Measurements from ENCODE around the gene PVRIG. TPM values are rescaled to one million over a fixed set of nuclear protein-coding genes. Genes with fewer than 3 reads are reported as not detected.

Gene PVRIG
- total RNA-seq, 1 experiment from 2014 or later, result 0.55 TPM

DNA sequence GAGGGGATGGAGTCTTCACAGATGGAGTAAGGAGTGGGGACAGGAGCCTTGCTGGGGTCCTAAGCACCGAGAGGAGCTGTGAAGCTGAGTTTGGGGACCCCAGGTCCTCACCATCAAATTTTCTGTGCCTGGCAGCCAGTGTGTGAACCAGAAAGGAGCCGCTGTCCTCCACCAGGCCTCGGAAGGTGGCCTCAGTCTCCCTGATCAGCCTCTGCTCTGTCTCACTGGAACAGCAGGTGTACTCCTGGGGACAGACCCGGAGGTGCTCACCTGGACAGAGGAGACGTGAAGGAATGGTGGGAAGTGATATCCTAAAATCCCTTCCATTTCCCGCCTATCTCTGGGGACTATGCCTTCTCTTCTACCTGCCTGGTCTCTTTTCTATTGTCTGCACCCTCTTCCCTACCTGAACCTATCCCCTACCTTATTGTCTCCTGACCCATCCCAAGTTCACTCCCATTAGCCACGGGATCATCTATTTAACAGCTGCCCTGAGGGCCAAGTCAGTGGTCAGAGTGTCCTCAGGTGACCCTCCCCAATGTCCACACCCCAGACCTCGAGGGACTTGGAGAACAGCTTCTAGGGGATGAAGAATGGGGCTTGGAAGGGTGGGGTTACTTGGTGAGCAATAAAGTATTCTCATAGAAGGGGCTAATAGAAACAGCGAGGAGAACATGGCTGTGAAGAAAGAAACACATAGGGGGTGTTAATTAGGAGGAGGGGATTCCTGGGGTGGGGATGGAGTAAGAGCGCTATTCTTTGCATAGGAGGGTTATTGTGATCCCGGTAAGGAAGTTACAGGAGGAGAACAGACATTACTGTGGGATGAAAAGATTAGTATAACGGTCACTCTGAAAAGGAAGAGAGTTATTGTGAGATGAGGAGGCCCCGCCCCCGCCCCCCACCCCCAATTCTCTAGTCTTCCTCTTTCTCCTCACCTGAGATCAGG lies 43.4 kb upstream of the PVRIG start:
- ATAC-seq (no peak), DNase-seq (ENCODE audit: low spot score) (no peak)
- peaks cover 23% of the 10 kb centered on the region for H3K4me1 Mint-ChIP-seq
- TF ChIP-seq, protein P1, sequence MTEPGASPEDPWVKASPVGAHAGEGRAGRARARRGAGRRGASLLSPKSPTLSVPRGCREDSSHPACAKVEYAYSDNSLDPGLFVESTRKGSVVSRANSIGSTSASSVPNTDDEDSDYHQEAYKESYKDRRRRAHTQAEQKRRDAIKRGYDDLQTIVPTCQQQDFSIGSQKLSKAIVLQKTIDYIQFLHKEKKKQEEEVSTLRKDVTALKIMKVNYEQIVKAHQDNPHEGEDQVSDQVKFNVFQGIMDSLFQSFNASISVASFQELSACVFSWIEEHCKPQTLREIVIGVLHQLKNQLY (CRISPR knock-in tag; IDR thresholded peaks at IDR 0.05), result no peak
- TF ChIP-seq, protein P2, sequence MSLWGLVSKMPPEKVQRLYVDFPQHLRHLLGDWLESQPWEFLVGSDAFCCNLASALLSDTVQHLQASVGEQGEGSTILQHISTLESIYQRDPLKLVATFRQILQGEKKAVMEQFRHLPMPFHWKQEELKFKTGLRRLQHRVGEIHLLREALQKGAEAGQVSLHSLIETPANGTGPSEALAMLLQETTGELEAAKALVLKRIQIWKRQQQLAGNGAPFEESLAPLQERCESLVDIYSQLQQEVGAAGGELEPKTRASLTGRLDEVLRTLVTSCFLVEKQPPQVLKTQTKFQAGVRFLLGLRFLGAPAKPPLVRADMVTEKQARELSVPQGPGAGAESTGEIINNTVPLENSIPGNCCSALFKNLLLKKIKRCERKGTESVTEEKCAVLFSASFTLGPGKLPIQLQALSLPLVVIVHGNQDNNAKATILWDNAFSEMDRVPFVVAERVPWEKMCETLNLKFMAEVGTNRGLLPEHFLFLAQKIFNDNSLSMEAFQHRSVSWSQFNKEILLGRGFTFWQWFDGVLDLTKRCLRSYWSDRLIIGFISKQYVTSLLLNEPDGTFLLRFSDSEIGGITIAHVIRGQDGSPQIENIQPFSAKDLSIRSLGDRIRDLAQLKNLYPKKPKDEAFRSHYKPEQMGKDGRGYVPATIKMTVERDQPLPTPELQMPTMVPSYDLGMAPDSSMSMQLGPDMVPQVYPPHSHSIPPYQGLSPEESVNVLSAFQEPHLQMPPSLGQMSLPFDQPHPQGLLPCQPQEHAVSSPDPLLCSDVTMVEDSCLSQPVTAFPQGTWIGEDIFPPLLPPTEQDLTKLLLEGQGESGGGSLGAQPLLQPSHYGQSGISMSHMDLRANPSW (CRISPR knock-in tag; conservative IDR thresholded peaks at IDR 0.05; ENCODE audit: low read depth), result no peak
- no peak overlapping the region for H3K27ac Mint-ChIP-seq
- CTCF ChIA-PET, result interaction anchor here (0.6 to 2.3 kb wide), 9 partner anchors 8 to 169 kb away, joined by 3 to 16 read pairs (median 4); partner anchors contain the start of gene GAL3ST4
- peak overlapping the region; percentile 92 for H3K4me3 Mint-ChIP-seq
- peaks cover 22% of the 10 kb centered on the region for H3K36me3 Mint-ChIP-seq
- POLR2A ChIA-PET, result interaction anchor here (1.0 to 1.5 kb wide), 4 partner anchors 8 to 75 kb away, joined by 3 to 21 read pairs (median 3); partner anchors contain the start of genes AP4M1, GAL3ST4, LAMTOR4 and MCM7
- H3K27me3 Mint-ChIP-seq (ENCODE audit: low read depth), result peaks cover 44% of the 10 kb centered on the region
- H3K9me3 Mint-ChIP-seq, result no peaks in the 10 kb centered on the region

DNA sequence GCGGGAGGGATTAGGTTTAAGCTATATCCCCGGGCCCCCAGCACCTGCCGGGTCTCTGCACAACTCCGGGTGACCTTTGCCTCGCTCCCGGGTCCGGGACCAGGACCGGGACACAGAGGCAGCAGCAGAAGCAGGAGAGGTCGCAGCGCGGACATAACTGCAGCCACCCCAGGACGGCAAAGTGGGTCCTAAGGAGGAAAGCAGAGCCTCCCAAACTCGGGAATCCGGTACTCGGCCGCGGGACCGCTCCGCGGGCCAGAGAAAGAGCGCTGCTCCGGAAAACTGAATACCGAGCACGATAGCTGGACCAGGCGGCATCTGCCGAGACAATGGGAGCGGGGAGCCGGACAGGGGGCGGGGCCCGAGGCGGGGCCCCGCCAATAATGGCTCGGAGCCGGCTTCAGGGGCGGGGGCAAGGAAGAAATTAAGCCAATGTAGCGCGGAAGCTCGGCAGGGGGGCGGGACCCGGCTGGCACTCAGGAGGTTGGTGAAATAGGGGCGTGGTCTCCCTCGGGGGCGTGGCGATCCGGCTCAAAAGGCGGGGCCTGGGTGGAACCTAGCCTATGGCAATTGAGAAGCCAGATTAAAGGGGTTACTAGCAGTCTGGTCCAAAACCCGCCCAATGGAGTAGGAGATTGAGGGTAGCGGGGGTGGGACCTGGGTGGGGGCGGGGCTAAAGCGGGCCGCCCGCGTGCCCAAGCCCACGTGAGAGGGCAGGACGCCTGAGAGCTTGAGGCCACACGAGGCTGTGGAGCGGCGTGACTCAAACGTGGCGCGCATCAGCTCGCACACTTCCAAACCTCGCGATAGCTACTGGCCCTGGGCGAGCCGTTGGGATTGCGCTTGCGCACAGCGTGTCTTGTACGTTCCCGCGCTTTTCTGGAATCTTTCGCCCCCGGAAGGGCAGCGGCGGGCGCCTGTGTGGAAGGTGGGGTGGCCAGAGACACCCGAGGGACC lies 42.4 kb upstream of the PVRIG start, which contains the start of the genes GPC2 and STAG3:
Gene GPC2 (minus strand): TSS at position 337 of the 957 bp plus-strand sequence. CDS start 182 bp downstream, at position 155.
Gene STAG3 (plus strand): TSS at position 874 of the 957 bp plus-strand sequence. CDS start 2,639 bp downstream, outside the sequence.
- H3K27ac Mint-ChIP-seq, result no peak within 1 kb of the TSS
- peaks cover 51% of the 10 kb centered on the region for H3K27me3 Mint-ChIP-seq (ENCODE audit: low read depth)
- peaks cover 29% of the 10 kb centered on the region for H3K4me1 Mint-ChIP-seq
- H3K36me3 Mint-ChIP-seq, result peaks cover 22% of the 10 kb centered on the region
- DNase-seq (ENCODE audit: low spot score) (peak; percentile 100), ATAC-seq (peak; percentile 95)
- POLR2A ChIA-PET, result interaction anchor here (1.0 to 1.5 kb wide), 4 partner anchors 9 to 76 kb away, joined by 3 to 21 read pairs (median 3); partner anchors contain the start of genes AP4M1, GAL3ST4, LAMTOR4 and MCM7
- CTCF ChIA-PET, result interaction anchor here (0.5 to 2.3 kb wide), 14 partner anchors 9 to 168 kb away, joined by 3 to 16 read pairs (median 4); partner anchors contain the start of gene GAL3ST4
- peak within 1 kb of the TSS; percentile 92 for H3K4me3 Mint-ChIP-seq
- no peaks in the 10 kb centered on the region for H3K9me3 Mint-ChIP-seq
- TF ChIP-seq, protein P3, sequence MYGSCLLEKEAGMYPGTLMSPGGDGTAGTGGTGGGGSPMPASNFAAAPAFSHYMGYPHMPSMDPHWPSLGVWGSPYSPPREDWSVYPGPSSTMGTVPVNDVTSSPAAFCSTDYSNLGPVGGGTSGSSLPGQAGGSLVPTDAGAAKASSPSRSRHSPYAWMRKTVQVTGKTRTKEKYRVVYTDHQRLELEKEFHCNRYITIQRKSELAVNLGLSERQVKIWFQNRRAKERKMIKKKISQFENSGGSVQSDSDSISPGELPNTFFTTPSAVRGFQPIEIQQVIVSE (CRISPR knock-in tag; IDR thresholded peaks at IDR 0.05; ENCODE audit: borderline replicate concordance), result no peak
- TF ChIP-seq ZNF396 (CRISPR knock-in tag; IDR thresholded peaks at IDR 0.05; ENCODE audit: borderline replicate concordance), result no peak
- peak; percentile 90; the same call in 1 of the 2 replicates for TF ChIP-seq ATF1 (CRISPR knock-in tag; IDR thresholded peaks at IDR 0.05)
- TF ChIP-seq, protein P4, sequence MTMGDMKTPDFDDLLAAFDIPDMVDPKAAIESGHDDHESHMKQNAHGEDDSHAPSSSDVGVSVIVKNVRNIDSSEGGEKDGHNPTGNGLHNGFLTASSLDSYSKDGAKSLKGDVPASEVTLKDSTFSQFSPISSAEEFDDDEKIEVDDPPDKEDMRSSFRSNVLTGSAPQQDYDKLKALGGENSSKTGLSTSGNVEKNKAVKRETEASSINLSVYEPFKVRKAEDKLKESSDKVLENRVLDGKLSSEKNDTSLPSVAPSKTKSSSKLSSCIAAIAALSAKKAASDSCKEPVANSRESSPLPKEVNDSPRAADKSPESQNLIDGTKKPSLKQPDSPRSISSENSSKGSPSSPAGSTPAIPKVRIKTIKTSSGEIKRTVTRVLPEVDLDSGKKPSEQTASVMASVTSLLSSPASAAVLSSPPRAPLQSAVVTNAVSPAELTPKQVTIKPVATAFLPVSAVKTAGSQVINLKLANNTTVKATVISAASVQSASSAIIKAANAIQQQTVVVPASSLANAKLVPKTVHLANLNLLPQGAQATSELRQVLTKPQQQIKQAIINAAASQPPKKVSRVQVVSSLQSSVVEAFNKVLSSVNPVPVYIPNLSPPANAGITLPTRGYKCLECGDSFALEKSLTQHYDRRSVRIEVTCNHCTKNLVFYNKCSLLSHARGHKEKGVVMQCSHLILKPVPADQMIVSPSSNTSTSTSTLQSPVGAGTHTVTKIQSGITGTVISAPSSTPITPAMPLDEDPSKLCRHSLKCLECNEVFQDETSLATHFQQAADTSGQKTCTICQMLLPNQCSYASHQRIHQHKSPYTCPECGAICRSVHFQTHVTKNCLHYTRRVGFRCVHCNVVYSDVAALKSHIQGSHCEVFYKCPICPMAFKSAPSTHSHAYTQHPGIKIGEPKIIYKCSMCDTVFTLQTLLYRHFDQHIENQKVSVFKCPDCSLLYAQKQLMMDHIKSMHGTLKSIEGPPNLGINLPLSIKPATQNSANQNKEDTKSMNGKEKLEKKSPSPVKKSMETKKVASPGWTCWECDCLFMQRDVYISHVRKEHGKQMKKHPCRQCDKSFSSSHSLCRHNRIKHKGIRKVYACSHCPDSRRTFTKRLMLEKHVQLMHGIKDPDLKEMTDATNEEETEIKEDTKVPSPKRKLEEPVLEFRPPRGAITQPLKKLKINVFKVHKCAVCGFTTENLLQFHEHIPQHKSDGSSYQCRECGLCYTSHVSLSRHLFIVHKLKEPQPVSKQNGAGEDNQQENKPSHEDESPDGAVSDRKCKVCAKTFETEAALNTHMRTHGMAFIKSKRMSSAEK (CRISPR knock-in tag; IDR thresholded peaks at IDR 0.05; ENCODE audit: borderline replicate concordance), result peak; percentile 41; the same call in 1 of the 2 replicates
- TF ChIP-seq, protein P5, sequence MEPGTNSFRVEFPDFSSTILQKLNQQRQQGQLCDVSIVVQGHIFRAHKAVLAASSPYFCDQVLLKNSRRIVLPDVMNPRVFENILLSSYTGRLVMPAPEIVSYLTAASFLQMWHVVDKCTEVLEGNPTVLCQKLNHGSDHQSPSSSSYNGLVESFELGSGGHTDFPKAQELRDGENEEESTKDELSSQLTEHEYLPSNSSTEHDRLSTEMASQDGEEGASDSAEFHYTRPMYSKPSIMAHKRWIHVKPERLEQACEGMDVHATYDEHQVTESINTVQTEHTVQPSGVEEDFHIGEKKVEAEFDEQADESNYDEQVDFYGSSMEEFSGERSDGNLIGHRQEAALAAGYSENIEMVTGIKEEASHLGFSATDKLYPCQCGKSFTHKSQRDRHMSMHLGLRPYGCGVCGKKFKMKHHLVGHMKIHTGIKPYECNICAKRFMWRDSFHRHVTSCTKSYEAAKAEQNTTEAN (CRISPR knock-in tag; IDR thresholded peaks at IDR 0.05), result peak; percentile 95
- TF ChIP-seq, protein P6, sequence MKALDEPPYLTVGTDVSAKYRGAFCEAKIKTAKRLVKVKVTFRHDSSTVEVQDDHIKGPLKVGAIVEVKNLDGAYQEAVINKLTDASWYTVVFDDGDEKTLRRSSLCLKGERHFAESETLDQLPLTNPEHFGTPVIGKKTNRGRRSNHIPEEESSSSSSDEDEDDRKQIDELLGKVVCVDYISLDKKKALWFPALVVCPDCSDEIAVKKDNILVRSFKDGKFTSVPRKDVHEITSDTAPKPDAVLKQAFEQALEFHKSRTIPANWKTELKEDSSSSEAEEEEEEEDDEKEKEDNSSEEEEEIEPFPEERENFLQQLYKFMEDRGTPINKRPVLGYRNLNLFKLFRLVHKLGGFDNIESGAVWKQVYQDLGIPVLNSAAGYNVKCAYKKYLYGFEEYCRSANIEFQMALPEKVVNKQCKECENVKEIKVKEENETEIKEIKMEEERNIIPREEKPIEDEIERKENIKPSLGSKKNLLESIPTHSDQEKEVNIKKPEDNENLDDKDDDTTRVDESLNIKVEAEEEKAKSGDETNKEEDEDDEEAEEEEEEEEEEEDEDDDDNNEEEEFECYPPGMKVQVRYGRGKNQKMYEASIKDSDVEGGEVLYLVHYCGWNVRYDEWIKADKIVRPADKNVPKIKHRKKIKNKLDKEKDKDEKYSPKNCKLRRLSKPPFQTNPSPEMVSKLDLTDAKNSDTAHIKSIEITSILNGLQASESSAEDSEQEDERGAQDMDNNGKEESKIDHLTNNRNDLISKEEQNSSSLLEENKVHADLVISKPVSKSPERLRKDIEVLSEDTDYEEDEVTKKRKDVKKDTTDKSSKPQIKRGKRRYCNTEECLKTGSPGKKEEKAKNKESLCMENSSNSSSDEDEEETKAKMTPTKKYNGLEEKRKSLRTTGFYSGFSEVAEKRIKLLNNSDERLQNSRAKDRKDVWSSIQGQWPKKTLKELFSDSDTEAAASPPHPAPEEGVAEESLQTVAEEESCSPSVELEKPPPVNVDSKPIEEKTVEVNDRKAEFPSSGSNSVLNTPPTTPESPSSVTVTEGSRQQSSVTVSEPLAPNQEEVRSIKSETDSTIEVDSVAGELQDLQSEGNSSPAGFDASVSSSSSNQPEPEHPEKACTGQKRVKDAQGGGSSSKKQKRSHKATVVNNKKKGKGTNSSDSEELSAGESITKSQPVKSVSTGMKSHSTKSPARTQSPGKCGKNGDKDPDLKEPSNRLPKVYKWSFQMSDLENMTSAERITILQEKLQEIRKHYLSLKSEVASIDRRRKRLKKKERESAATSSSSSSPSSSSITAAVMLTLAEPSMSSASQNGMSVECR (CRISPR knock-in tag; IDR thresholded peaks at IDR 0.05; ENCODE audit: borderline replicate concordance), result peak; percentile 97
- no peak for TF ChIP-seq SOX15 (CRISPR knock-in tag; IDR thresholded peaks at IDR 0.05)
- no peak for TF ChIP-seq KAT7 (CRISPR knock-in tag; IDR thresholded peaks at IDR 0.05; ENCODE audit: borderline replicate concordance)
- peak; percentile 96; the same call in 1 of the 2 replicates for TF ChIP-seq TCF7 (CRISPR knock-in tag; IDR thresholded peaks at IDR 0.05; ENCODE audit: low read depth)
- TF ChIP-seq FOXJ3 (CRISPR knock-in tag; IDR thresholded peaks at IDR 0.05; ENCODE audit: borderline replicate concordance), result 0 out of 2 replicates have a peak, but pooled peaks have one; percentile 36
- TF ChIP-seq NFATC4 (CRISPR knock-in tag; IDR thresholded peaks at IDR 0.05), result no peak
- TF ChIP-seq HMGA2 (CRISPR knock-in tag; IDR thresholded peaks at IDR 0.05), result no peak

Data from WTC11 (cell line).